Thymus (tissue), 11 donors: ENCODE data around the gene SUCLG1. TPM values are rescaled to one million over a fixed set of nuclear protein-coding genes. Genes with fewer than 3 reads are reported as not detected.

Source experiments
- DNase-seq, 9 donors: peaks; one replicate each; pipeline ENCODE4 v3.0.0-alpha.2; 2013; ENCODE audit warnings: low spot score in 9 of 9, low read depth in 6 of 9, missing footprints in 1 of 9
- H3K27ac ChIP-seq, 2 donors: one replicate each; pipeline ENCODE4 v1.5.1; 2013; ENCODE audit warnings: control low read depth in 1 of 2, low read depth in 1 of 2, low read length in 1 of 2, mild to moderate bottlenecking in 1 of 2, moderate library complexity in 1 of 2
- H3K27me3 ChIP-seq, 2 donors: one replicate each; pipeline ENCODE4 v1.5.1; 2013; ENCODE audit warnings: low read length in 1 of 2; ENCODE audit not compliant: control insufficient read depth in 2 of 2, insufficient read depth in 1 of 2
- H3K36me3 ChIP-seq, 2 donors: one replicate each; pipeline ENCODE4 v1.5.1; 2013; ENCODE audit warnings: low read length in 1 of 2, mild to moderate bottlenecking in 1 of 2, moderate library complexity in 1 of 2; ENCODE audit not compliant: control insufficient read depth in 2 of 2, insufficient read depth in 2 of 2
- H3K4me1 ChIP-seq, 2 donors: one replicate each; pipeline ENCODE4 v1.5.1; 2013; ENCODE audit warnings: low read length in 2 of 2; ENCODE audit not compliant: control insufficient read depth in 2 of 2, insufficient read depth in 2 of 2
- H3K4me3 ChIP-seq, 2 donors: one replicate each; pipeline ENCODE4 v1.5.1; 2013; ENCODE audit warnings: low read length in 2 of 2, control low read depth in 1 of 2, mild to moderate bottlenecking in 1 of 2
- H3K9me3 ChIP-seq, 2 donors: one replicate each; pipeline ENCODE4 v1.5.1; 2013; ENCODE audit warnings: low read length in 1 of 2, mild to moderate bottlenecking in 1 of 2; ENCODE audit not compliant: control insufficient read depth in 2 of 2, insufficient read depth in 1 of 2
- WGBS: extraction: QIAGEN DNeasy Blood & Tissue Kit; methylation state at CpG from one replicate; pipeline ENCODE4 v1.1.7; 2013; 5-methylcytosine and 5-hydroxymethylcytosine counted together
- polyA plus RNA-seq: library from polyadenylated mRNA; stranded (reverse); fragments of 200-250 nt; gene quantifications from one replicate; pipeline ENCODE4 v1.2.3, GENCODE V29; 2013
- total RNA-seq: library from RNA; stranded (reverse); fragments of 120-200 nt; gene quantifications from one replicate; pipeline ENCODE4 v1.2.4, GENCODE V29; 2013
- donor health status: healthy.

SUCLG1 gene
- total and polyA plus RNA-seq, 2 donors: 74.1 to 77.2 TPM

DNA sequence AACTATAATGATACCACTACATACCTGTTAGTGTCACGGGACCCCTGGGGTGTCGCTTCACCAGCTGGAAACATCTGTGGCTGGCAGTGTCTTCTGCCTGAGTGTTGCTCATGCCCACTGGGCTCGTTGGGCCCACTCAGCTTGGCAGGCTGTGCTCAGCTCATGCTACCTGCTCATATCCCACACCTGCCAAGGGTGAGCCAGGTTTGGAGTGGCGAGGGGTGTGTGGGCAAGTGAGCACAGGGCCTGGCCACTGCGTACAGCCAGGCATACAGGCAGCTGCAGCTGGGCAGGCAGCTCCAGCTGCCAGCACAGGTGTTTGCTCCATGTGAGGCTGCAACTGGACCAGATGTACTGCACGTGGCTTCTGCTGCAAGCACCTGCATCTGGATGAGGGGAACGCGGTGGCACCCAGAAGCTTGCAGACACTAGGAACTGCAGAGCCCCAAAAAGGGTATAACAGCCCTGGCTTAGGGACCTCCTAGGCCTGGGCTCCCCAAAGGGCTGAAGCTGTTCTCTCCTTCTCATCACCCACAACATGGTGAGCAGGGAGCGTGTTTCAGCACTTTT lies 70.1 kb downstream of the SUCLG1 start:
- no peaks in the 10 kb centered on the region for H3K4me1 ChIP-seq
- no peak overlapping the region for H3K27ac ChIP-seq
- H3K9me3 ChIP-seq: no peaks in the 10 kb centered on the region
- H3K27me3 ChIP-seq: no peaks in the 10 kb centered on the region
- no peak for DNase-seq
- no peak overlapping the region for H3K4me3 ChIP-seq
- no peaks in the 10 kb centered on the region for H3K36me3 ChIP-seq
- WGBS: 89% methylated on average over 9 of the region's 9 CpGs

DNA sequence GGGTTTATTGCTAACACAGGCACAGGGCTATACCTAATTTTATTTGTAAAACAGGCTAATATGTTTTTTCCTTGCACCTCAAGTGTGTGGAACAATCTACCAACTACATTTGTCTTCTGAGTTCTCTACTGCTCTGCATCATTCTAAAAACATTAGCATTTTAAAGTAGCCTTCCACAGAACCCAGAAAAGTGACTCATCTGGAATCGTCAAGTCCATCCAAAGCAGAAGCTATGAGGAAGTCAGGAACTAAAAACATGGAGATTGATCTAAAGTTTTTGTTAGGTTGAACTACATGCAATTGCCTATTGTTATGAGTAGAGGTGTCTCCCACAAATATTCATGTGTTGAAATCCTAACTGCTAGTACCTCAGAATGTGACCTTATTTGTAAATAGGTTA lies 70.9 kb downstream of the SUCLG1 start:
- Histone ChIP-seq H3K4me1 (no peaks in the 10 kb centered on the region), H3K27me3 (no peaks in the 10 kb centered on the region), H3K27ac (no peak overlapping the region), H3K36me3 (no peaks in the 10 kb centered on the region), H3K4me3 (no peak overlapping the region), H3K9me3 (no peaks in the 10 kb centered on the region)
- 78% methylated on average over 1 of the region's 1 CpG for WGBS
- no peak for DNase-seq

DNA sequence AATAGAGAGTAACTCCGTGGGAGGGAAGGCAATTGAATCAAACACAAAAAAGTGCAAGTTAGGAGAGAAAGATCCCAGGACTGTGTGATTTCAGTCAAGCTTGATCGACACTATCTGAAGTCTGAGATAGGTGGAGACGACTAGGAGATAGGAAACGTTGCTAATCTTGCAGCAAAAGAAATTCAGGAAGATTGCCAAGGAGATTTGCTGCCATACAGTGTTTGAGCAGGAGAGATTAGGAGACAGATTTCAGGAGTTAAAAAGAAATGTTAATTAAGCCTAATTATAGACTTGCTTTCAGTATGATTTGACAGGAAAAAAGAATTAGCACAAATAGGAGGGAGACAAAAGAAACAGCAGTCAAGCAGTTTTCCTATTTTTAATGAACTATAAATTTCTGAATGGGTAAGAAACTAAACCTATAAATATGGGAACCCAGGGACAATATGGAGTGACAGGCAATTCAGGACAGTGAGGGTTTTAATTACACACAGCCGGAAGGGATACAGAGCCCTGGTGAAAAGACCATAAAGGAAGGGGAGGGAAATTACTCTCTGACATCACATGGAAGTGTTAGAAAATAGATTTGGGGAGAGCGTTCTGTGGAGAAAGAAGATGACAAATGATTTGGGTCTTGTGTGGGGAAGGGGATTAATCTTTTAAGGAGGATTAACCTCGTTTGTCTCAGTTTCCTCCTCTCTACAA lies 72.6 kb downstream of the SUCLG1 start:
- Histone ChIP-seq H3K9me3 (no peaks in the 10 kb centered on the region), H3K36me3 (no peaks in the 10 kb centered on the region), H3K4me3 (no peak overlapping the region), H3K27me3 (no peaks in the 10 kb centered on the region), H3K4me1 (no peaks in the 10 kb centered on the region), H3K27ac (no peak overlapping the region)
- 28% methylated on average over 7 of the region's 7 CpGs for WGBS
- no peak for DNase-seq

DNA sequence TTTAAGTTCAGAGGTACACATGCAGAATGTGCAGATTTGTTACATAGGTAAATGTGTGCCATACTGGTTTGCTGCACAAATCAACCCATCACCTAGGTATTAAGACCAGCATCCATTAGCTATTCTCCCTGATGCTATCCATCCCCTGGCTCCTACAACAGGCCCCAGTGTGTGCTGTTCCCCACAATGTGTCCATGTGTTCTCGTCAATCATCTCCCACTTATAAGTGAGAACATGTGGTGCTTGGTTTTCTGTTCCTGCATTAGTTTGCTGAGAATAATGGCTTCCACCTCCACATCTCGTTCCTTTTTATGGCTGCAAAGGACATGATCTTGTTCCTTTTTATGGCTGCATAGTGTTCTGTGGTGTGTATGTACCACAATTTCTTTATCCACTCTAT lies 75.8 kb downstream of the SUCLG1 start:
- no peaks in the 10 kb centered on the region for H3K4me1 ChIP-seq
- H3K4me3 ChIP-seq: no peak overlapping the region
- DNase-seq: no peak
- H3K27me3 ChIP-seq: no peaks in the 10 kb centered on the region
- 94% methylated on average over 2 of the region's 2 CpGs for WGBS
- no peaks in the 10 kb centered on the region for H3K36me3 ChIP-seq
- H3K27ac ChIP-seq: no peak overlapping the region
- no peaks in the 10 kb centered on the region for H3K9me3 ChIP-seq

DNA sequence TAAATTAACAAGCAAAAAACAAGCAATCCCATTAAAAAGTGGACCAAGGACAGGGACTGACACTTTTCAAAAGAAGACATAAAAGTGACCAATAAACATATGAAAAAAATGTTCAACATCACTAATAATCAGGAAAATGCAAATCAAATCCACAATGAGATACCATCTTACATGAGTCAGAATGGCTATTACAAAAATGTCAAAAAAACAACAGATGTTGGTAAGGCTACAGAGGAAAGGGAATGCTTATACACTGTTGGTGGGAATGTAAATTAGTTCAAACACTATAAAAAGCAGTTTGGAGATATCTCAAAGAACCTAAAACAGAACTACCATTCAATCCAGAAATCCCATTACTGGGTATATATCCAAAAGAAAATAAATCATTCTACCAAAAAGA lies 78.2 kb downstream of the SUCLG1 start:
- H3K9me3 ChIP-seq: no peaks in the 10 kb centered on the region
- DNase-seq: no peak
- H3K4me1 ChIP-seq: no peaks in the 10 kb centered on the region
- H3K27me3 ChIP-seq: no peaks in the 10 kb centered on the region
- H3K36me3 ChIP-seq: no peaks in the 10 kb centered on the region
- no peak overlapping the region for H3K27ac ChIP-seq
- no peak overlapping the region for H3K4me3 ChIP-seq

DNA sequence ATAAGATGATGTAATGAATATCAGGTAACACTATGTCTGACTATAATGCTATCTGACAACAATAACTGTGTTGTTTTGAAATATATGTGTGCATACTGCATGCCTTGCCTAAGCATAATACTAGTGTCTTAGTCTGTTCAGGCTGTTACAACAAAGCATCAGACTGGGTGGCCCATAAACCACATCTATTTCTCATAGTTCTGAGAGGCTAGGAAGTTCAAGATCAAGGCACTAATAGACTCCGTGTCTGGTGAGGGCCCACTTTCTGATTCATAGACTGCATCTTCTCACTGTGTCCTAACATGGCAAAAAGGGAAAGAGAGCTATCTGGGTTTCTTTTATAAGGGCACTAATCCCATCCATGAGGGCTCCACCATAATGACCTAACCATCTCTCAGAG lies 80.1 kb downstream of the SUCLG1 start:
- Histone ChIP-seq H3K36me3 (no peaks in the 10 kb centered on the region), H3K9me3 (no peaks in the 10 kb centered on the region), H3K27ac (no peak overlapping the region), H3K4me1 (no peaks in the 10 kb centered on the region), H3K4me3 (no peak overlapping the region), H3K27me3 (no peaks in the 10 kb centered on the region)
- WGBS: 94% methylated on average over 1 of the region's 1 CpG
- DNase-seq: no peak

DNA sequence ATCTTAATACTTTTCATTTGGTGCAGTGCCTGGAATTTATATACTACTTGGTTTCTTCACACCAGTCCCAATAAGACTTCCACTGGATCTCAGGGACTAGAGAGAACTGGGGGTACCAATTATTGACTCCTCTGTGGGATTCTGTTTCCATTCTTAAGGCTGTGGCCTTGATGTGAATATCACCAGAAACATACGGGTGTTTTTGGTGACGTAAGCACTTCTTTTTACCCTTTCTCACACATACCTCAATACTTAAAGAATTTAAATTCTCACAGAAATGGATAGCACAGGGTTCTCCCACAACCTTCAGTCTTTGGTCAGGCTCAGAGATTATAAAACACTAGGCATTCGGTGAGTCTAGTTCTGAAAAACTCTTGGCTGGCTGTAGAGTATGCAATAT lies 84.1 kb downstream of the SUCLG1 start:
- Histone ChIP-seq H3K4me3 (no peak overlapping the region), H3K36me3 (no peaks in the 10 kb centered on the region), H3K27ac (no peak overlapping the region), H3K27me3 (no peaks in the 10 kb centered on the region), H3K4me1 (no peaks in the 10 kb centered on the region), H3K9me3 (no peaks in the 10 kb centered on the region)
- 98% methylated on average over 3 of the region's 3 CpGs for WGBS
- no peak for DNase-seq

DNA sequence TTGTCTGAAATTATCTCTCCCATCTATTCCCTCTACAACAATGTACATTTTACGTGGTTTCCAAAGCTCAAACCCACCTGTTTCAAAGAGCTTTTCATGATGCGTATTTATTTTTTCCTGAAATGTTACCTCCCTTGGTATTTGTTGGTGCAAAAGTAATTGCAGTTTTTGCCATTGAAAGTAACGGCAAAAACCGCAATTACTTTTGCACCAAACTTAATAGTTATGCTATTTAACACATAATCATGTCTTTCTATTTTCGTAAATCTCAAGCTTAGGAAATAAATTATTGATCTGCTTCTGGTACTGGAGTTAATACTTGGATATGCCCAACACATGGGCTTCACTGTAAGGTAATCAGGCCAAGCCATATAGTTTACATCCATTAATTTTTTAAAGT lies 85.2 kb downstream of the SUCLG1 start:
- no peak for DNase-seq
- Histone ChIP-seq H3K27ac (no peak overlapping the region), H3K9me3 (no peaks in the 10 kb centered on the region), H3K4me1 (no peaks in the 10 kb centered on the region), H3K27me3 (no peaks in the 10 kb centered on the region), H3K36me3 (no peaks in the 10 kb centered on the region), H3K4me3 (no peak overlapping the region)
- 95% methylated on average over 5 of the region's 5 CpGs for WGBS
